ENCODE data around the gene TSHZ1. TPM values are rescaled to one million over a fixed set of nuclear protein-coding genes. Genes with fewer than 3 reads are reported as not detected.

Gene TSHZ1
- total RNA-seq, 2 donors from 2014 or later: 14.5 to 19.4 TPM

- DNase-seq (ENCODE audit: low spot score): no peak
Observed at GRCh38 chr18:75276818-75277609, 66.4 kb downstream of the TSHZ1 start.

GRCh38 chr18:75277610-75277928 is 67.0 kb downstream of the TSHZ1 start:
- Histone ChIP-seq H3K9me3 (no peaks in the 10 kb centered on the region), H3K27me3 (no peaks in the 10 kb centered on the region), H3K27ac (no peak overlapping the region), H3K4me1 (peaks cover 0 to 26% of the 10 kb centered on the region in 2 donors), H3K36me3 (no peaks in the 10 kb centered on the region), H3K4me3 (no peak overlapping the region)
- no peak for DNase-seq (ENCODE audit: low spot score)
- no peak for TF ChIP-seq CTCF (IDR thresholded peaks at IDR 0.05)

More at GRCh38 chr18:75276818-75277609, 66.4 kb downstream of the TSHZ1 start:
- Histone ChIP-seq H3K27ac (no peak overlapping the region), H3K4me1 (peaks cover 0 to 26% of the 10 kb centered on the region in 2 donors), H3K27me3 (no peaks in the 10 kb centered on the region), H3K36me3 (no peaks in the 10 kb centered on the region), H3K4me3 (no peak overlapping the region), H3K9me3 (no peaks in the 10 kb centered on the region)
- no peak for TF ChIP-seq CTCF (IDR thresholded peaks at IDR 0.05)

- Histone ChIP-seq H3K9me3 (no peaks in the 10 kb centered on the region), H3K27me3 (no peaks in the 10 kb centered on the region), H3K36me3 (no peaks in the 10 kb centered on the region), H3K4me3 (no peak overlapping the region), H3K4me1 (peaks cover 0 to 26% of the 10 kb centered on the region in 2 donors), H3K27ac (no peak overlapping the region)
- TF ChIP-seq CTCF (IDR thresholded peaks at IDR 0.05): no peak
- no peak for DNase-seq (ENCODE audit: low spot score)
Observed at GRCh38 chr18:75279381-75279780, 68.8 kb downstream of the TSHZ1 start.

GRCh38 chr18:75280427-75281280 is 70.1 kb downstream of the TSHZ1 start:
- Histone ChIP-seq H3K27ac (no peak overlapping the region), H3K27me3 (no peaks in the 10 kb centered on the region), H3K36me3 (peaks cover 3% of the 10 kb centered on the region), H3K4me1 (peaks cover 0 to 19% of the 10 kb centered on the region in 2 donors), H3K4me3 (no peak overlapping the region), H3K9me3 (no peaks in the 10 kb centered on the region)
- no peak for DNase-seq (ENCODE audit: low spot score)
- TF ChIP-seq CTCF (IDR thresholded peaks at IDR 0.05): no peak

- H3K27me3 ChIP-seq: no peaks in the 10 kb centered on the region
- peaks cover 24% of the 10 kb centered on the region for H3K36me3 ChIP-seq
- no peaks in the 10 kb centered on the region for H3K9me3 ChIP-seq
- no peak for TF ChIP-seq CTCF (IDR thresholded peaks at IDR 0.05)
- no peak for DNase-seq (ENCODE audit: low spot score)
- H3K4me1 ChIP-seq: peaks cover 0 to 15% of the 10 kb centered on the region in 2 donors
- no peak overlapping the region for H3K4me3 ChIP-seq
- no peak overlapping the region for H3K27ac ChIP-seq
Observed at GRCh38 chr18:75282746-75283145, 72.1 kb downstream of the TSHZ1 start.

All from right atrium auricular region (tissue), 2 donors.